ENCODE results near the gene HPS5. TPM values are rescaled to one million over a fixed set of nuclear protein-coding genes. Genes with fewer than 3 reads are reported as not detected.

Gene HPS5
- total RNA-seq, 1 donor from 2014 or later: 17.0 TPM

- H3K27me3 Mint-ChIP-seq (ENCODE audit: insufficient read depth, low read depth): no peaks in the 10 kb centered on the region
- H3K4me3 Mint-ChIP-seq: no peak overlapping the region
- DNase-seq (ENCODE audit: low spot score): no peak
- peak overlapping the region; percentile 25 for H3K27ac Mint-ChIP-seq
- no peaks in the 10 kb centered on the region for H3K36me3 ChIP-seq
- H3K79me2 ChIP-seq (ENCODE audit: low read depth): peaks cover 42% of the 10 kb centered on the region
- no peak overlapping the region for H3K9ac ChIP-seq
- peaks cover 7% of the 10 kb centered on the region for H3K4me1 Mint-ChIP-seq
- no peak overlapping the region for H3K27ac ChIP-seq
- TF ChIP-seq CTCF (IDR thresholded peaks at IDR 0.05) (no peak), EZH2phosphoT487 (IDR thresholded peaks at IDR 0.05) (no peak), EZH2 (IDR thresholded peaks at IDR 0.05) (no peak)
- H3K9me3 Mint-ChIP-seq: no peaks in the 10 kb centered on the region
- peaks cover 7% of the 10 kb centered on the region for H4K20me1 ChIP-seq (ENCODE audit: low read depth)
- H3K36me3 Mint-ChIP-seq: peaks cover 10% of the 10 kb centered on the region
- H3K9me3 ChIP-seq (ENCODE audit: low read depth): no peaks in the 10 kb centered on the region
- H3K4me3 ChIP-seq: no peak overlapping the region
- H3K4me2 ChIP-seq: no peak overlapping the region
- H2AFZ ChIP-seq (replicated peaks): no peak overlapping the region
- no peaks in the 10 kb centered on the region for H3K27me3 ChIP-seq
- no peaks in the 10 kb centered on the region for H3K4me1 ChIP-seq
- H3F3A ChIP-seq (ENCODE audit: low read depth): no peaks in the 10 kb centered on the region
These were observed 9.1 kb downstream of the HPS5 start for GRCh38 chr11:18312663-18313420.

GRCh38 chr11:18312012-18312411, 9.9 kb downstream of the HPS5 start:
- no peaks in the 10 kb centered on the region for H3K27me3 Mint-ChIP-seq (ENCODE audit: insufficient read depth, low read depth)

GRCh38 chr11:18310800-18311340, 11.1 kb downstream of the HPS5 start:
- Mint-ChIP-seq H3K27me3 (ENCODE audit: insufficient read depth, low read depth) (no peaks in the 10 kb centered on the region), H3K9me3 (no peaks in the 10 kb centered on the region), H3K36me3 (peaks cover 12% of the 10 kb centered on the region), H3K27ac (no peak overlapping the region), H3K4me1 (peaks cover 7% of the 10 kb centered on the region), H3K4me3 (no peak overlapping the region)
- H3K36me3 ChIP-seq: no peaks in the 10 kb centered on the region
- no peak overlapping the region for H2AFZ ChIP-seq (replicated peaks)
- no peaks in the 10 kb centered on the region for H3K27me3 ChIP-seq
- H4K20me1 ChIP-seq (ENCODE audit: low read depth): peaks cover 7% of the 10 kb centered on the region
- TF ChIP-seq EZH2 (IDR thresholded peaks at IDR 0.05) (no peak), EZH2phosphoT487 (IDR thresholded peaks at IDR 0.05) (no peak), CTCF (IDR thresholded peaks at IDR 0.05) (no peak)
- H3K9me3 ChIP-seq (ENCODE audit: low read depth): no peaks in the 10 kb centered on the region
- H3F3A ChIP-seq (ENCODE audit: low read depth): no peaks in the 10 kb centered on the region
- H3K79me2 ChIP-seq (ENCODE audit: low read depth): peaks cover 25% of the 10 kb centered on the region
- H3K4me2 ChIP-seq: no peak overlapping the region
- no peak overlapping the region for H3K9ac ChIP-seq
- H3K4me3 ChIP-seq: no peak overlapping the region
- no peak for DNase-seq (ENCODE audit: low spot score)
- no peaks in the 10 kb centered on the region for H3K4me1 ChIP-seq
- no peak overlapping the region for H3K27ac ChIP-seq

More at GRCh38 chr11:18312012-18312411, 9.9 kb downstream of the HPS5 start:
- no peak for DNase-seq (ENCODE audit: low spot score)
- Mint-ChIP-seq H3K4me1 (peaks cover 7% of the 10 kb centered on the region), H3K27ac (no peak overlapping the region), H3K36me3 (peaks cover 7% of the 10 kb centered on the region), H3K9me3 (no peaks in the 10 kb centered on the region), H3K4me3 (no peak overlapping the region)
- Histone ChIP-seq H3K4me3 (no peak overlapping the region), H3K9ac (no peak overlapping the region), H3K36me3 (no peaks in the 10 kb centered on the region), H3K4me2 (no peak overlapping the region), H3K79me2 (ENCODE audit: low read depth) (peaks cover 34% of the 10 kb centered on the region), H3F3A (ENCODE audit: low read depth) (no peaks in the 10 kb centered on the region), H3K27me3 (no peaks in the 10 kb centered on the region), H3K4me1 (no peaks in the 10 kb centered on the region), H3K9me3 (ENCODE audit: low read depth) (no peaks in the 10 kb centered on the region), H2AFZ (replicated peaks) (no peak overlapping the region), H4K20me1 (ENCODE audit: low read depth) (peaks cover 7% of the 10 kb centered on the region), H3K27ac (no peak overlapping the region)
- TF ChIP-seq EZH2 (IDR thresholded peaks at IDR 0.05): no peak
- TF ChIP-seq CTCF (IDR thresholded peaks at IDR 0.05): no peak
- TF ChIP-seq EZH2phosphoT487 (IDR thresholded peaks at IDR 0.05): no peak

All from neural progenitor cell (in vitro differentiated cells).